Fibroblast of the conjunctiva (primary cell): ENCODE results near the gene CD7.

Experiments used
- DNase-seq: peaks from one replicate; pipeline ENCODE4 v3.0.0-alpha.2; 2010; ENCODE audit warnings: low read depth

Gene CD7

DNA sequence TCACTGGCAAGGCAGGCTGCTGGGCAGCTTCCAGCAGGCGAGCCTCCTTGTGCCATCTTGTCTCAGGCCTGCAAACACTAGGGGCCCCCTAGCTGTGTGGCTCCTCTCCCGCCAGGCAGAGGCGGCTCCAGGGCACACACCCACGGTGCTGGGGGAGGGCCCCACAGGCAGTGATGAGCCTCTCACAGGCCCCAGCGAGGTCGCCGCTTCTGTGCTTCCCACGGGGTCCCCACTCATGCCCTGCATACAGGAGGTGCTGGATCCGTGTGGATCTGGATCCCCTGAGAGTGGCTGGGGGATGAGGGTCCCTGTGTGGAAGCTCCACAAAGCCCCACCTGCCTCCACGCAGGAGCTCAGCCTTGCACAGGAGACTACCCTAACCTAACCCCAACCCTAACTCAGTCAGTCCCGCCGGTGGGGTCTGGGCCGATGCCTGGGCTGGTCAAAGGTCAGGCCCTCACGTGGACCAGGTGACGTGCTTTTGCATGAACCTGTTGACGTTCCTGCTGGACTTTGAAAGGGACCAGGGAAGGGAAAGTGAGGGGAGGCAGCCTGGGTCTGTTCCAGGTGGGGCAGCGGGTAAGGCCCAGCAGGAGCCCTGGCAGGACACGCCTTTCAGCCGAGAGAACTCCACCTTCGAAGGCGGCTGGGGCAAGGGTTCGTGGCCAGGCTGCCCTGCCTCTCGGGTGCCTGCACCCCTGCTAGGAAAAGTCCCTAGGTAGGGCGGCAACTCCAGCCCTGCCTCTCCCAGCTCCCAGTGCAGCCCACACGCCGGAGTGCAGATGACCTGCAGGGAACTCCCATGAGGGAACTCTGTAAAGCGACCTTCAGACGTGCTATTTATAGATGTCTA lies 11.0 kb upstream of the CD7 start:
- no peak for DNase-seq

DNA sequence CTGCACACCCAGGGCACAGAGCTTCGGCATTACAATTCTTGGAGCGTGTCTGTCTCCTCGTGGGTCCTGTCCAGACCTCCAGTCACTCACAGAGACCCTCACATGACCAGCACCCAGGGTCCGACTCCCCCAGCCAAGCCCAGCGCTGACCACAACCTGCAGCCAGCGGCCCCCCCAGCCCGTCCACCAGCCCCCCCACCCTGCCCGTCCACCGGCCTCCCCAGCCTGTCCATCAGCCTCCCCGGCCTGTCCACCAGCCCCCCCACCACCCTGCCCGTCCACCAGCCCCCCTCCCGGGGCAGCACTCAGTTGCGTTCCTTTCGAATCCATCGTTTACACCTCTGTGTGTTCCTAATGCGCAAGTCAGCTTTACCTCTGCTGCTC lies 10.3 kb upstream of the CD7 start:
- DNase-seq: no peak

DNA sequence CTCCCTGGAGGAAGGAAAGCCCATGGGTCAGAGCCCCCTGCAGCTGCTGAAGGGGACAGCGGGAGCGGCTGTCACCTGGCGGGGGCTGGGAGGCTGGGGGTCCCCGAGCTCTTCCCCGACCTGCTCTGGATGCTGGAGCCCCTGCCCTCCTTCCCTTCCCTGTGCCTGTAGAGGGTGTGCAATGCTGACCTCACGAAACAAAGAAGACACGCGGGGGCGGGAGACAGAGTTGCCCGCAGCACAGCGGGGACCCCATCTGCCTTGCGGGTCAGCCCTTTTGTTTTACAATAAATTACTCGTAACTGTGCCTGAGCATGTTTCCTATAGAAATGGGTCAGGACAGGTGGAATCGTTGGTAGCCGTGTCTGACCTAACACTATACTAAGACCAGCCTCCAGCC lies 9.9 kb upstream of the CD7 start:
- no peak for DNase-seq

DNA sequence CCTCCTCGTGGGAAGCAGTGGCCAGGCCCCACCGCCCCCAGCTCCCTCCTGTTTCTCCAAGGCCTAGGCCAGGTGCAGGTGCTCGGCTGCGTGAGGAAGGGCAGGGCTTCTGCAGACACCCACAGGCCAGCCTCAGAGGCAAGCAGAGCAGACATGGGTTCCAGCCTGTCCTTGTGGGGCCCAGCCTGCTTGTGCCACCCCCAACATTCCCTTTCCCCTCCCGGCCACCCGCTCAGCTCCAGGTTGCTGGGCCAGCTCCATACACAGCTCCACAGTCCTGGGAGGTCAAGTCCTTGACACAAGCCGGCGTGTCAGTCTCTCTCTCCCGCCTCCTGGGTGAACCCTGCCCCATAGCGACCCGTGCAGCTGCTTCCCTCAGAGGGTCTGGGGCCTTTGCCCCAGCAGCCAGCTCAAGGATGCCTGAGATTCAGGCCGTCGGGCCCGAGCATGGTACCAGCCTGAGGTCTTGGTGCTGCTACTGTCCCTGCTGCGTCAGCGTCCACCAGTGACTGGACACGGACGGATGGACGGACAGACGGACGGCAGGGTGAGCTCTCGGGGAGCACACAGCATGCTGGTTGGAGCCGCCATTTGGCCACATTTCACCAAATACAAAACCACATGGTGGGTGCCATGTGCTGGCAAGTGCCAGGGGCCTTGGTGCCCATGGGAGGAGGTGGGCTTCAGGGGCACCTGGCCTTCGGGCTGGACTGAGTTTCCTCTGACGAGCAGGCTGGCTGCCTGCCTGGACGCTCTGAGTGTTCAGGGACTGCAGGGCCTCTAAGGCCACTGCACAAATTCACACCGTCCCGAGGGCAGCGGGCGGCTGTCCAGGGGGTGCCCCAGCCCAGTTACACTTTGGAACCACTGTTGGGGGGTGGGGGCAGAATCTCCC lies 8.1 kb upstream of the CD7 start:
- no peak for DNase-seq

DNA sequence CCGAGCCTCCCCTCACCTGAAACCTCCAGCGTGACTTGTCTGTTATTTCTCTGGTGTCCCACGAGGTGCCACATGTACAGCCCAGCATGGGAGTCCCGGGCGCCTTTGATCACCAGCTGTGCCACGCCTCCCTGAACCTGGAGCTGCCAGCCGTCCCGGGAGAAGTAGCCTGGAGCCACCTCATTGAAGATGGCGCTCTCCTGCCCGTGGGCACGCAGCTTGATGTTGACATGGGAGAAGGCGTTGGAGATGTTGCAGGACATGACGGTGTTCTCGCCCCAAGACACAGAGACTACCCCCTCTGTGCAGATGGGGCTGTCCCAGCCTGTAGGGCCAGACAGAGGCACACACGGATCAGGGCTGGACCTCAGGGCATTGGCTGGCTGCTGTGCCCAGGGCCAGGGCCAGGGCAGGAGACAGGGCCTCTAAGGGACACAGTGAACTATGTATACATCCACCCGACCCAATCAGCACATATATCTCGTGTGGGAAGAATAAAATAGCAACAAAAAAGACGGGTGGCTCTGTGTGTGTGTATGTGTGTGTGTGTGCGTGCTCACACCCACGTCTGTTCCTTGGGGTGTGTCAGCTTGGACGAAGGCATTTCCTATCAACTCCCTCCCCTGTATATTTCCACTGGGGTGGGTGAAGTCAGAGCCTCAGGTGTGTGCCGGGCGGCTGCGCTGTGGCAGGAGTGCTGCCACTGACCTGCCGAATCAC lies 7.3 kb upstream of the CD7 start:
- no peak for DNase-seq

DNA sequence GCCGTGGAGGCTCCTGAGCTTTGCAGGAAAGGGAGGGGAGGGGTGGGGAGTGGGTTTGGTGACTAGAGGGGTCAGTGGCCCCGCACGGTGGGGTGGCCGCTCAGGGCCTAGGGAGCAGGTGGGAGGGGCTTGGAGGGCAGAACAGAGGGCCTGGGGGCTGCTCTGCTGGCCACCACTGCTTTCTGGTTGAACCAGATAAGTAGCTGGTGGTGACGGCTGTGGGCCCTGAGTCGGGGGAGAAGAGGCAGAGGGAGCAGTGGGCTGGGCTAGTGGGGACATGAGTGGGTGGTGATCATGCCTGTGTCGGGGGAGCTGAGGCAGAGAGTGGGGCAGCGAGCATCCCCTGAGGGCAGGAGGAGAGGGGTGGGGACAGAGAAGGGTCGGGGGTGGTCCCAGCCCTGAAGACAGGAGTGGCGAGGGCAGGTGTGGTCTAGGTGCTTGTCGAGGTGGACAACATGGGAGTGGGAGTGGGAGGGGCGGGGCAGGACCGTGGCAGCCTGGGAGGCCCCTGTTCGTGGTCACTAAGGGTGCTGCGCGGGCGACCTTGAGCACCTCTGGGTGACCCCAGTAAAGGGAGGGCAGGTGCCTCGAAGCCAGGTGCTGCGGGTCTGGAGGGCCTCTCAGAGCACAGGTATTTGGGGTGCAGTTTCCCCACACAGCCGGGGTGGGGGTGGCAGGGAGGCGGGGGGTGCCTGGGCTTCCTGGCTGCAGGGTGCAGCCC lies 6.3 kb upstream of the CD7 start:
- no peak for DNase-seq

DNA sequence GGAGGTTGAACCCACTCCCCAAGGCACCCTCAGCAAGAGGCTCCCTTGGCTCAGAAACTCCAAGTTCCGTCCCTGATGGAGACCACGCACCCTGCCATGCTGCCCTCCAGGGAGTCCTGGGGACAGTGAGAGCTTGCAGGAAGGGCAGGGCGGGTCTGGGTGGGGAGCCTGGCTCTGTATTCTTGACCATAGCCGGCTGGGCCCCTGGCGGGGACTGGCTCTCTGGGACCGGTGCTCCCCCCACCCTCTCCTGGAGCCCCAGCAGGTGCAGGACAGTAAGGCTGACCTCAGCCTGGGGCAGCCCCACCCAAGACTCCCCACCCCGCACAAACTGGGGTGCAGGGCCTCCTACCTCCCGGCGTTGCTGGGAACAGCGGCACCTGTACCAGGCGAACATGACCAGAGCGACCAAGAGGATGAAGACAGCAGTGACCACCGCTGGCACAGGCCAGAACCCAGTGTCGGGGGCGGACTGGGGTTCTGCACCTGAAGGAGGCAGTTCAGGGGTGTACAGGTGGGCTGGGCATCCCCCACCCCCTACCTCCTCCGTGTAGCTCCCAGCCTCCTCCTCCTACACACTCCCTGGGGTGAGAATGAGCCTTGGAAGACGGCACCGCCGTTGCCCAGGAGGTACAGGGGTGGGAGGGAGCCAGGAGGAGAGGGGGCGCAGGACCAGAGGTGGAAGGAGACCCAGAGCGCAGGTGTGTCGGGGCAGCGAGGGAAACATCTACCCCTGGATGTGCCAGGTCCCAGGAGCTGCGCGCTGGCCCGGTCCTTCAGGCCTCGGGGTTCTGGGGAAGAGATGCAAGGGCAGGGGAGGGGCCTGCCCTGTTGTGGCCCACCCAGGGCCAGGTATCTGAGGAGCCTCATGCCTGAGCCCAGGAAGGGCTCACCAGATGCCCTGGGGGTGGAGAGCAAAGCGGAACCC lies 5.4 kb upstream of the CD7 start:
- no peak for DNase-seq

DNA sequence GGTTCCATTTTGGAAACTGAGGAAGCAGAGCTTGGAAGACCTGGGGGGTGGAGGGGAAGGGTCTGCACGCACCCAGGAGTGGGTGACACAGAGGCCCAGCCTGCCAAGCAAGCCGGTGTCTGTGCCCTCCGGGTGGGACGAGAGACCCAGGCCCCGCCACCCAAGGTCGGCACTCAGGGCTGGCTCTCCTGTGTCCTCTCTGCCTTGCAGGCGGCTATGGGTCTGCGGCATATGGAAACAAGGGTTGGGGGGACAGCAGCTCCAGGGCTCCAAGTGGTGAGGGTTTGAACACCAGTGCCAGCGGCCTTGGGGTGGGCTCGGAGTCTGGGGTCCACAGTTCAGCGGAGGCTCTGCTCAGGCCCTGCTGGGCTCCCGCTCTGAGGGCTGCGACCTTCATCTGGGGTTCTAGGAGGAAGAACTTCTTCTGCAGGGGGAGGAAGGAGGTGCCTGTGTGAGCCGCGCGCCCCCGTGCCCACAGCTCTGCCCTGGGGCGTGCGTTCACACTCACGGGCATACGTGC lies 4.6 kb upstream of the CD7 start:
- DNase-seq: no peak

DNA sequence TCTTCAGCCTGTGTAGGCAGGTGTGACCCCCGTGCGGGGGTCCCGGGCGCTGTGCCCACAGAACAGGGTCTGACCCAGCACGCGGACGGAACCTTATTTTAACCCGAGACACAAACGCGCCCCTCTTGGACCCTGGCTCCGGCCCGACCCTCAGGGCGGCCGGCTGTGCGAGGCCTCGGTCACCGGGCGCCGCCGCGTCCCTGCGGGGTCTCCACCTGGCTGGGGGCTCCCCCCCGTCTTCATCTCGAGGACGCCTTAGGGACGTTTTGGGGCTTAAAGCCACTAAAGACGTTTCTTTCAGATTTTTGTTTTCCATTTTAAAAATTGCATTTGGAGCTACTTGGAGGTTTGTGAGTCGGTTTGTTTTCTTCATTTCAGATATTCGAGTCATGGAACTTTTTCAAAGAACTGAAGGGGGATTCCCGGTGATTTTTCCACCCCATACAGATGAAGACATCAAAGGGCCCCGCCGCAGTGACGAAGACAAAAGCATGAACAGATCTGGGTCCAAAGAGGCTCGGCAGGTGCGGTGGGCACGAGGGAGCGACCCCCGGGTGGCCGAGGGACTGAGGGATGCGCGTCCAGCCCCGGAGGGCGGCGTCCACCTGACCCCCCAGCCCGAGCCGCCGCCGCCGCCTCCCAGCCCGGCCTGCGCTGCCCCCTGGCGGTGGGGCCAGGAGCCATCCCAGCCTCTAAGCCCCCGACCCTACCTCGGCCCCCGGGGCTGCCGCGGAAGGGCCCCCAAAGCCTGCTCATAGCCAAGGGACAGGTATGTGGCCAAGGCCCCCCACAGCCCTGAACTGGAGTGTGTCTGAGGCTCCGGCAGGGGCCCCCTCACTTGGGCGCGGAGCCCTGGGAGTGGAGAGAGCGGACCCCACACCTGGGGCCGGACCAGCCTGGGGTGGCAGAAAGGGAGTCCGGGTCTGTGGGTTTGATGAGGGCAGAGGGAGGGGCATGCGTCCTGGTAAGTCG lies 3.8 kb upstream of the CD7 start:
- DNase-seq: no peak

DNA sequence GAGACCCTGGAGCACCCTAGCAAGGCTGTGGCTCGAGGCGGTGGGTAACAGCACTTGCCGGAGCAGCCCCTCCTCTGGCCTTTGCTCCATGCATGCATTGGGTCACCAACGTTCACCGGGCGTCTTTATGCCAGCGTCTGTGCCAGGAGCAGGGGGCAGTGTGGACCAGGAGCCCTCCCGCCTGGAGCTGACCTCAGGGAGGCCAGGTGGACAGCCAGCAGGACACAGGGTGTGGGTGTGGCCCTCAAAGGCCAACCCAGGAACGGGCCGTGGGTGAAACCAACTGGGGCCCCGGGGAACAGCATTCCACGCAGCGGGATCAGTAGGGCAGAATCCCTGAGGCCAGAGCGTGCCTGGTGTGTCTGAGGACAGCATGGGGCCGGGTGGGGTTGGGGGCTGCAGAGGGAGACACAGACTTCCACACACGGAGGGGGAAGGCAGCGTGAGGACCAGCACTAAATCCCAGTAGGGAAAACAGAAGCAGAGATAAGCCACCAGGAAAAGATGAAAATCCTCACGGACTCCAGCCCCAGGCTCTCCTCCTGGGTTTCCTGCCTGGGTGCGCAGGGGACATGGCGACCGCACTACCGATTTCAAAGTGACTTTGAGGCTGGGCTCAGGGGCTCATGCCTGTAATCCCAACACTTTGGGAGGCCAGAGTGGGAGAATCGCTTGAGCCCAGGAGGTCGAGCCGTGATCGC lies 2.9 kb upstream of the CD7 start:
- DNase-seq: no peak

DNA sequence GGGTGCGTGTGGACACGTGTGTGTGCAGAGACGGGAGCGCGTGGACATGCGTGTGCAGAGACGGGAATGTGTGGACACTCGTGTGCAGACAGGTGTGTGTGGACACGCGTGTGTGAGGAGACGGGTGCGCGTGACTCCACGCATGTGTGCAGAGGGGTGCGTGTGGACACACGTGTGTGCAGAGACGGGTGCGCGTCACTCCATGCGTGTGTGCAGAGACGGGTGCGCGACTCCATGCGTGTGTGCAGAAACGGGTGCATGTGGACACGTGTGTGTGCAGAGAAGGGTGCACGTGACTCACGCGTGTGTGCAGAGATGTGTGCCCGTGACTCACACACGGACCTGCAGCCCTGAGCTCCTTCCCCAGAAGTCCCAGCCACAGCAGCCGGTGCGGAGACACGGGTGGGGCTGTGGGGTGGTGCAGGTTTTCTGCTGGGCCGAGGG lies 2.2 kb upstream of the CD7 start:
- no peak for DNase-seq

DNA sequence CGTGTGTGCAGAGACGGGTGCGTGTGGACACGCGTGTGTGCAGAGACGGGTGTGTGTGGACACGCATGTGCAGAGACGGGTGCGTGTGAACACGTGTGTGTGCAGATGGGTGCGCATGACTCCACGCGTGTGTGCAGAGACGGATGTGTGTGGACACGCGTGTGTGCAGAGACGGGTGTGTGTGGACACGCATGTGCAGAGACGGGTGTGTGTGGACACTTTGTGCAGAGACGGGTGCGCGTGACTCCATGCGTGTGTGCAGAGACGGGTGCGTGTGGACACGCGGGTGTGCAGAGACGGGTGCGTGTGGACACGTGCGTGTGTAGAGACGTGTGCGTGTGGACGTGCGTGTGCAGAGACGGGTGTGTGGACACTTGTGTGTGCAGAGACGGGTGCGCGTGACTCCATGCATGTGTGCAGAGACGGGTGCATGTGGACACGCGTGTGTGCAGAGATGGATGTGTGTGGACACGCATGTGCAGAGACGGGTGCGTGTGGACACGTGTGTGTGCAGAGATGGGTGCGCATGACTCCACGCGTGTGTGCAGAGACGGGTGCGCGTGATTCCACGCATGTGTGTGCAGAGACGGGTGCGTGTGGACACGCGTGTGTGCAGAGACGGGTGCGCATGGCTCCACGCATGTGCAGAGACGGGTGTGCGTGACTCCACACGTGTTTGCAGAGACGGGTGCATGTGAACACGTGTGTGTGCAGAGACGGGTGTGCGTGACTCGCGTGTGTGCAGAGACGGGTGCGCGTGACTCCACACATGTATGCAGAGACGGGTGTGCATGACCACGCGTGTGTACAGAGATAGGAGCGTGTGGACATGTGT lies 1.6 kb upstream of the CD7 start:
- DNase-seq: no peak

DNA sequence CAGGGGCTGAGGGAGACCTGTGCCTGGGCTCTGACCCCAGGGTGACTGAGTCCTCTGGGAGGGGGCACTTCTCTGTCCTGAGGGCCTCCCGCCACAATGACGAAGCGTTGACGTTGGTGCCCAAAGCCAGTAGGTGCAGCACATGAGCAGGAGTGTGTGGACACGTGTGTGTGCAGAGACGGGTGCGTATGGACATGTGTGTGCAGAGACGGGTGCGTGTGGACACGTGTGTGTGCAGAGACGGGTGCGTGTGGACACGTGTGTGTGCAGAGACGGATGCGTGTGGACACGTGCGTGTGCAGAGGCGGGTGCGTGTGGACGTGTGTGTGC lies 726 bp upstream of the CD7 start:
- no peak for DNase-seq

DNA sequence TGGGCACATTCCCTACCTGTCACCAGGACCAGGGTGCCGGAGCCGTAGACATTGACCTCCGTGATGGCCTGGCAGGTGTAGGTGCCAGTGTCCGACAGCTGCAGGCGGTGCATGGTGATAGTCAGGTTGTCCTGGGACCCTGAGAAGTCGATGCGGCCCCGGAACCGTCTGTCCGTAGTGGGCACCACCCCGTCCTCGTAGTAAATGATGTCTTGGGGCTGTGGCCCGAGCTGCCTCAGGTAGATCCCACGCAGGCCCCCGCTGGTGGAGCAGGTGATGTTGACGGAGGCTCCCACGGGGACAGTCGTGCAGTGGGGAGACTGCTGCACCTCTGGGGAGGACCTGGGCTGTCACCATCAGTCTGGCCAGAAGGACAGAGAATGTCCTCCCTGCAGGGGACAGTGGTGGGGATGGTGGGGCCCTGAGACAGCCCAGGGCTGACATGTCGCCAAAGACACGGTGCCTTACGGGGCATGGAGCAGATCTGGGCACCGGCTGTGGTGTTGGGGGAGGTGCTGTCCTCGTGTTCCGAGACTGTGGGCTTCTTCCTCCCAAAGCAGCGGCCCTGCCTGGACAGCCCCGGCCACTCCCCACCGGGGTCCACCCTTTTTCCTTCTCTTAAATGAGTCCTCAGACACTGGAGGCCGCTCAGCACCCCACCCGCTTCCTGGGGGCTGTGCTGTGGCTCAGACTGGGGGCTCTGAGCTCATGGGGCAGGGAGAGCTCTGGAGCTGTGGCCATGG lies 586 bp downstream of the CD7 start:
- DNase-seq: no peak

DNA sequence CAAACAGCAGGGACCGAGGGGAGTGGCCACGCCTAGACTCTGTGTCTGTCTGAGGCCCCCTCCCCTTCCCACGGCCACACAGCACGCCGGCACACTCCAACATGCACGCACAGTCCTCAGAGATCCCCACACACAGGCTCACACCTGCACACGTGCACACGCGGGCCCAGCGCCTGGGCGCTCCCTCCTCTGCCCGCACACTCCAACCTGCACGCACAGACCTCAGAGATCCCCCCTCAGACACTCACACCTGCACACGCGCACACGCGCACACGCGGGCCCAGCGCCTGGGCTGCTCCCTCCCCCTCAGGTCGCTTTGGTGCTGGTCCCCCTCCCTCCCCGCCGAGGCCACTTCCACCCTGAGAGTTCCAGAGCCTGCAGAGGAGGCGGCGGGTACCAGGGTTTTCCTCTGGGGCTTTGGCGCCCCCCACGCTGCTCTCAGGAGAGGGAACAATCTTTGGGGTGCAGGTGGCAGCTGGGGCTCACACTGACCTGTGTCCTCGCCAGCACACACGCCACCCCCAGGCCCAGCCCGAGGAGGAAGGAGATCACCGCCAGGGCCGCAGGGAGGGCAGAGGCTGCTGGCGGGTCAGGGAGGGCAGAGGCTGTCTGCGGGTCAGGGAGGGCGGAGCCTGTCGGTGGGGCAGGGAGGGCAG lies 1.6 kb downstream of the CD7 start:
- no peak for DNase-seq

DNA sequence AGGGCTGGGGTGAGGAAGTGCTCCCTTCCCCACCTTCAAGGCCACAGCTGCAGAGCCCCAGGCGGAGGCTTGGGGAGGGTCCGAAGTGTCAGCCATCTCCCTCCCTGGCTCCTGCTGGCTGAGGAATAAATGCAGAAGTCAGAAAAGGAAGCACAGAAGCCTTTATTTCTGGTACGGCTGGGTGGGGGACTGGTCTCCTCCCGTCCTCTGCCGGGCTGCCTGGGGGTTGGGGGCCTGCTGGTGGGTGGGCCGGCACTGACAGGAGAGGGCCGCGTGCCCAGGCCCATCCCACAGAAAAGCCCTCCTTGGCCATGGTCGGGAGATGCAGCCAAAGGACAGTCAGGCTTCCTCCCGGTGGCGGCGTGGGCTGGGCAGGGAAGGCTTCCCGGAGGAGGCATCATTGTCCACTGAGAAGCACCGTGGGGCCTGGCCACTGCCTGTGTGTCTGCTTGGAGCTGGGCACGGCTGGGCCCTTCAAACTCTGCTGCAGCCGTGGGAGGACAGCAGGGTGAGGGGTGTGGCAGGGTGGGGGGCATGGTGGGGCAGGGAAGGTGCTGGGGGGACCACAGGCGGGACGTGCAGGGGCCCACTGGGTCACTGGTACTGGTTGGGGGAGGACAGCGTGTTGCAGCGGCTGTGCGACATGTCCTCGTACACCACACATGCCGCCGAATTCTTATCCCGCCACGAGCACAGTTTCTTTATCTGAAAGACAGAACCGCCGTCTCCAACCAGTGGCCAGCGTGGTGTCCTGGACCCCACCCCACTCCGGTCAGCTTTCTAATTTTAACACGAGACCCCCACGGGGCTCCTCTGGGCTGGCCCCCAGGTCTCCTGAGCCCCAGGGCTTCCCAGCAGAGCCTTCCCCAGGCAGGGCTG lies 2.4 kb downstream of the CD7 start:
- no peak for DNase-seq
